ENCODE measurements around the gene DOK1. TPM values are rescaled to one million over a fixed set of nuclear protein-coding genes. Genes with fewer than 3 reads are reported as not detected.

The DOK1 gene
- total RNA-seq, 1 donor from 2014 or later, result 11.9 TPM

GRCh38 chr2:74533464-74533863 lies 21.1 kb upstream of the DOK1 start:
- Mint-ChIP-seq H3K4me3 (no peak overlapping the region), H3K9me3 (no peaks in the 10 kb centered on the region), H3K27me3 (ENCODE audit: low read depth) (no peaks in the 10 kb centered on the region), H3K36me3 (no peaks in the 10 kb centered on the region), H3K27ac (no peak overlapping the region), H3K4me1 (peaks cover 21% of the 10 kb centered on the region)
- no peak for DNase-seq (ENCODE audit: low spot score in 2 of 2, unreplicated experiment in 2 of 2)
- TF ChIP-seq CTCF (IDR thresholded peaks at IDR 0.05; ENCODE audit: unreplicated experiment), result no peak

- no peaks in the 10 kb centered on the region for H3K27me3 Mint-ChIP-seq (ENCODE audit: low read depth)
- H3K4me3 Mint-ChIP-seq, result no peak overlapping the region
- DNase-seq (ENCODE audit: low spot score in 2 of 2, unreplicated experiment in 2 of 2), result no peak
- no peaks in the 10 kb centered on the region for H3K36me3 Mint-ChIP-seq
- H3K4me1 Mint-ChIP-seq, result peaks cover 14% of the 10 kb centered on the region
- H3K9me3 Mint-ChIP-seq, result no peaks in the 10 kb centered on the region
- H3K27ac Mint-ChIP-seq, result no peak overlapping the region
- TF ChIP-seq CTCF (IDR thresholded peaks at IDR 0.05; ENCODE audit: unreplicated experiment), result no peak
Observed at GRCh38 chr2:74534411-74534810, 20.1 kb upstream of the DOK1 start.

- DNase-seq (ENCODE audit: low spot score in 2 of 2, unreplicated experiment in 2 of 2), result no peak
- Mint-ChIP-seq H3K27ac (no peak overlapping the region), H3K4me3 (no peak overlapping the region), H3K36me3 (no peaks in the 10 kb centered on the region), H3K4me1 (peaks cover 13% of the 10 kb centered on the region), H3K9me3 (no peaks in the 10 kb centered on the region), H3K27me3 (ENCODE audit: low read depth) (no peaks in the 10 kb centered on the region)
- TF ChIP-seq CTCF (IDR thresholded peaks at IDR 0.05; ENCODE audit: unreplicated experiment), result no peak
Observed at GRCh38 chr2:74535440-74535965, 19.0 kb upstream of the DOK1 start.

- no peak for TF ChIP-seq CTCF (IDR thresholded peaks at IDR 0.05; ENCODE audit: unreplicated experiment)
- no peaks in the 10 kb centered on the region for H3K27me3 Mint-ChIP-seq (ENCODE audit: low read depth)
- no peak overlapping the region for H3K27ac Mint-ChIP-seq
- DNase-seq (ENCODE audit: low spot score in 2 of 2, unreplicated experiment in 2 of 2), result no peak
- no peak overlapping the region for H3K4me3 Mint-ChIP-seq
- no peaks in the 10 kb centered on the region for H3K9me3 Mint-ChIP-seq
- peaks cover 6% of the 10 kb centered on the region for H3K4me1 Mint-ChIP-seq
- H3K36me3 Mint-ChIP-seq, result no peaks in the 10 kb centered on the region
Observed at GRCh38 chr2:74536166-74536950, 18.2 kb upstream of the DOK1 start.

- peaks cover under 1% of the 10 kb centered on the region for H3K36me3 Mint-ChIP-seq
- H3K27ac Mint-ChIP-seq, result no peak overlapping the region
- H3K9me3 Mint-ChIP-seq, result no peaks in the 10 kb centered on the region
- no peak overlapping the region for H3K4me3 Mint-ChIP-seq
- H3K27me3 Mint-ChIP-seq (ENCODE audit: low read depth), result no peaks in the 10 kb centered on the region
- peaks cover under 1% of the 10 kb centered on the region for H3K4me1 Mint-ChIP-seq
- TF ChIP-seq CTCF (IDR thresholded peaks at IDR 0.05; ENCODE audit: unreplicated experiment), result no peak
- DNase-seq (ENCODE audit: low spot score in 2 of 2, unreplicated experiment in 2 of 2), result no peak
Observed at GRCh38 chr2:74537140-74537539, 17.4 kb upstream of the DOK1 start.
